Activated CD4-positive, alpha-beta T cell treated with anti-CD3 and anti-CD28 coated beads, Interleukin-2, amount 10 ng/mL, durations not matched to agents 24 days and 14 days (primary cell): Measurements from ENCODE around the gene RPS6KA5. TPM values are rescaled to one million over a fixed set of nuclear protein-coding genes. Genes with fewer than 3 reads are reported as not detected.
"Not testable (repeated sequence)": the region's sequence is repeated elsewhere in the genome, so short reads cannot be mapped to it uniquely, and the experiment has no call there.

Experiments
- DNase-seq: peaks from one replicate; pipeline ENCODE4 v3.0.0; 2022
- H3K27ac Mint-ChIP-seq: one replicate; pipeline ENCODE4 v1.8.0; 2022; ENCODE audit warnings: mild to moderate bottlenecking, mixed read lengths
- H3K27me3 Mint-ChIP-seq: one replicate; pipeline ENCODE4 v1.8.0; 2022; ENCODE audit warnings: mixed read lengths
- H3K36me3 Mint-ChIP-seq: one replicate; pipeline ENCODE4 v1.8.0; 2022; ENCODE audit warnings: low read depth, mild to moderate bottlenecking, mixed read lengths
- H3K4me1 Mint-ChIP-seq: one replicate; pipeline ENCODE4 v1.8.0; 2021; ENCODE audit warnings: mixed read lengths
- H3K4me3 Mint-ChIP-seq: one replicate; pipeline ENCODE4 v1.8.0; 2022; ENCODE audit warnings: mild to moderate bottlenecking, moderate library complexity, mixed read lengths
- H3K9me3 Mint-ChIP-seq: one replicate; pipeline ENCODE4 v1.8.0; 2021; ENCODE audit warnings: mixed read lengths
- intact Hi-C: fragments of 100-400 bp; cut with micrococcal nuclease; formaldehyde crosslinking; loops from one replicate; pipeline ENCODE4 v1.15.1; 2023
- total RNA-seq: library from RNA; stranded (reverse); gene quantifications from 2 replicates; pipeline ENCODE4 v1.2.3, GENCODE V29; 2022

Gene RPS6KA5
- total RNA-seq, 1 donor from 2014 or later: 13.8 TPM

- intact Hi-C loops, H3K4me3 Mint-ChIP-seq, DNase-seq, H3K9me3 Mint-ChIP-seq, H3K27me3 Mint-ChIP-seq: not testable (repeated sequence)
- Mint-ChIP-seq H3K36me3 (peaks cover 24% of the 10 kb centered on the region), H3K4me1 (peaks cover 70% of the 10 kb centered on the region), H3K27ac (peak overlapping the region; percentile 21)
Observed at GRCh38 chr14:91034379-91034778, 26.1 kb downstream of the RPS6KA5 start.

GRCh38 chr14:91032248-91032647 is 28.2 kb downstream of the RPS6KA5 start:
- Mint-ChIP-seq H3K27me3 (peaks cover 2% of the 10 kb centered on the region), H3K4me3 (no peak overlapping the region), H3K4me1 (peaks cover 62% of the 10 kb centered on the region), H3K36me3 (peaks cover 19% of the 10 kb centered on the region), H3K27ac (peak overlapping the region; percentile 29), H3K9me3 (no peaks in the 10 kb centered on the region)
- intact Hi-C loops: no loop called here
- no peak for DNase-seq

DNA sequence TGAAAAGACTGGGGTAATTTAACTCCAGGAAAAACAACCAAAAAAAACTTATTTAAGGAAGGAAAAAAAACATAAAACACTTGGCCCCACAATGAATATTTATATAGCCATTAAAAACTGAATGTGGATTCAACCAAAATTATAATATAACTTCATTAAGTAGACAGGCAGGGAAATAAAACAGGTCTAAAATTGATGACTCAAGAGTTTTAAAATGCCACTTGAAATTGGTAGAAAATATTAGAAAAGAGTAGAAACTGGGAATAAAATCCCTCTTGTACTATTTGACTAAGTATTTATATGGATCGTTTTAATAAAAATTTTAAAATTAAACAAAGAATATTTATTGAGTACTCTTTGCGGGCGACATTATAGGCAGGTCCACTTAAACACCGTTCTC is 28.8 kb downstream of the RPS6KA5 start:
- H3K27me3 Mint-ChIP-seq: peaks cover 2% of the 10 kb centered on the region
- no peak overlapping the region for H3K27ac Mint-ChIP-seq
- peaks cover 23% of the 10 kb centered on the region for H3K36me3 Mint-ChIP-seq
- peaks cover 61% of the 10 kb centered on the region for H3K4me1 Mint-ChIP-seq
- intact Hi-C loops: no loop called here
- no peak overlapping the region for H3K4me3 Mint-ChIP-seq
- DNase-seq: no peak
- no peaks in the 10 kb centered on the region for H3K9me3 Mint-ChIP-seq

DNA sequence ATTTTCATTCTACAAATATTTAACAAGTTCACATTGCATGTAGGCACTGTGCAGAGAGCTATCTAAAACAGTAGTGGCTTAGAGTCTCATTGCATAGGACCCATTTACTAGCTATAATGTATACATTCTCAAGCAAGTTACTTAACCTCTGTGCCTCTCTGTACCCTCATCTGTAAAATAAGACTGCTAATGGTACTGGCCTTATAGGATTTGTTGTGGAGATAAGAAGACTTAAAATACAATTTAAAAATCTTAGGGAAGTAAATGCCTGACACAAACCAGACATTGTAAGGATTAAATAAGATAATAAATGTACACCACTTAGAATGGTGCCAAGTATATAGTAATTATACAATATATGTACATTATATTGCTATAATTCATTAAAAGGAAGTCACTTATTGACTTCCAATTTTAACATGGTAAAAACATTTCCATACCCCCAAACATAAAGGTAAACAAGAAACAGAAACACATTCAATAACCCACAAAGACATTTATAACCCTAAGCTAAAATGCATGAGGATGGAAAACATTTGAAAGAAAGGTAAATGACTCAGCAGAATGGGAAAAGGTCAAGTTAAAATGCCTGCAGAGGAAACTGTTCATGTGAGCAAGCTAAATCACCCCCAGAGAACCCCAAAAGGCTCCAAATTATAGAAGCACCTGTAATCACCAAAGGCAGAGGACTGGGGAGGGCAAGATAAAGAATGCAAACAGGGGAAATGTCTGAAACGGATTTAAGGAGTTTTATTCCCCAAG is 30.8 kb downstream of the RPS6KA5 start:
- Mint-ChIP-seq H3K4me3 (peak overlapping the region; percentile 69), H3K9me3 (no peaks in the 10 kb centered on the region), H3K27me3 (peaks cover 2% of the 10 kb centered on the region), H3K4me1 (peaks cover 50% of the 10 kb centered on the region), H3K27ac (peak overlapping the region; percentile 84), H3K36me3 (peaks cover 24% of the 10 kb centered on the region)
- no peak for DNase-seq
- intact Hi-C loops: no loop called here

- peaks cover 55% of the 10 kb centered on the region for H3K4me1 Mint-ChIP-seq
- intact Hi-C loops: no loop called here
Observed at GRCh38 chr14:91027561-91027960, 32.9 kb downstream of the RPS6KA5 start.

GRCh38 chr14:91022622-91023028 is 37.8 kb downstream of the RPS6KA5 start:
- Mint-ChIP-seq H3K4me1 (peaks cover 46% of the 10 kb centered on the region), H3K27ac (peak overlapping the region; percentile 93), H3K36me3 (peaks cover 26% of the 10 kb centered on the region), H3K4me3 (peak overlapping the region; percentile 83)
- DNase-seq: peak; percentile 79
- intact Hi-C loops: loop anchor here (1.0 to 5.0 kb wide), 7 partner anchors 14 to 205 kb away; partner anchors contain the start of genes DGLUCY and RPS6KA5
- not testable (repeated sequence) for H3K27me3 Mint-ChIP-seq, H3K9me3 Mint-ChIP-seq

More at GRCh38 chr14:91027561-91027960, 32.9 kb downstream of the RPS6KA5 start:
- Mint-ChIP-seq H3K27ac (no peak overlapping the region), H3K36me3 (peaks cover 23% of the 10 kb centered on the region), H3K9me3 (no peaks in the 10 kb centered on the region), H3K27me3 (peaks cover 2% of the 10 kb centered on the region), H3K4me3 (no peak overlapping the region)
- no peak for DNase-seq

DNA sequence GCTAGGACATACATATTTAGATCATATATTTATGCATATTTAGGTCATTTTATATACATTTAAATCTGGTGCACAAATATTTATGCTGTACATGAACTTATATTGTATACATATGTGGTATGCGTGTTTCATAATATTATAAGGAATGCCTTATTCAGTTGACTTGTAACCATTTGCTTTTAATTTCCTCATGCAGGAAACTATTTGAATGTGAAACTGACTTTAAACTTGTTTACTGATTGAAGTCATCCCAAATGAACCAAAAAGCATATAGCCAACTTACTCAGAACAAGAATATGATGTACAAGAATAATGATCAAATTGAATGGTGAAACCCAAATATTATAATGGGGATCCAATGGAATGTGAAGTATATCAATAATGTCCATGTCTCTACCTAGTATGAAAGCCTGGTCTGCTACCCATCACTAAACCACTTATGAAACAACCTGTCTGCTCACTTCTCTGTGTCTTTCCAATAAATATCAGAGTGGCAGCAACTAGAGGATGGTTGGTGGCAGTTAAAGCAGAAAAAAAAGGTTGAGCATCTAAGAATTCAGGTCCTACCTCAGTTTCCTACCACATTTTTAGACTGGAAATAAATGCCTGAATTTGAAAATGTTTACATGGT is 38.3 kb downstream of the RPS6KA5 start:
- no peaks in the 10 kb centered on the region for H3K27me3 Mint-ChIP-seq
- peak overlapping the region; percentile 93 for H3K27ac Mint-ChIP-seq
- H3K36me3 Mint-ChIP-seq: peaks cover 23% of the 10 kb centered on the region
- H3K9me3 Mint-ChIP-seq: peaks cover 4% of the 10 kb centered on the region
- H3K4me1 Mint-ChIP-seq: peaks cover 41% of the 10 kb centered on the region
- intact Hi-C loops: loop anchor here (1.0 to 5.0 kb wide), 7 partner anchors 13 to 205 kb away; partner anchors contain the start of genes DGLUCY and RPS6KA5
- H3K4me3 Mint-ChIP-seq: peak overlapping the region; percentile 83
- peak; percentile 82 for DNase-seq

- peak; percentile 57 for DNase-seq
- H3K4me1 Mint-ChIP-seq: peaks cover 37% of the 10 kb centered on the region
- peak overlapping the region; percentile 19 for H3K4me3 Mint-ChIP-seq
- H3K27me3 Mint-ChIP-seq: no peaks in the 10 kb centered on the region
- intact Hi-C loops: loop anchor here (5.0 kb wide), 1 partner anchor 206 kb away; no protein-coding TSS in a partner anchor
- H3K27ac Mint-ChIP-seq: peak overlapping the region; percentile 93
- peaks cover 18% of the 10 kb centered on the region for H3K36me3 Mint-ChIP-seq
- H3K9me3 Mint-ChIP-seq: peaks cover 4% of the 10 kb centered on the region
Observed at GRCh38 chr14:91021115-91021514, 39.3 kb downstream of the RPS6KA5 start.

DNA sequence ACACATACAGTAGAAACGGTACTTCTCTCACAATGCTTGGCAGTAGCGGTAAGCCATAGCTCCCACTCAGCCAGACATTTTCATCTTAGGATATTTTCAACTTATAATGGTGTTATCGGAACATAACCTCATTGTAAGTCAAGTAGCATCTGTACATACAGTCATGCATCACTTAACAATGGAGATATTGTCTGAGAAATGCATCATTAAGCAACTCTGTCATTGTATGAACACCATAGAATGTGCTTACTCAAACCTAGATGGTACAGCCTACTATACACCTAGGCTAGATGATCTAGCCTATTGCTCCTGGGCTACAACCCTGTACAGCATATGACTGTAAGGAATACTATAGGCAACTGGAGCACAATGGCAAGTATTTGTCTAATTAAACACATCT is 40.8 kb downstream of the RPS6KA5 start:
- Mint-ChIP-seq H3K27ac (no peak overlapping the region), H3K4me1 (peaks cover 37% of the 10 kb centered on the region), H3K4me3 (no peak overlapping the region), H3K36me3 (peaks cover 14% of the 10 kb centered on the region), H3K9me3 (peaks cover 4% of the 10 kb centered on the region), H3K27me3 (no peaks in the 10 kb centered on the region)
- no peak for DNase-seq
- intact Hi-C loops: loop anchor here (5.0 kb wide), 1 partner anchor 208 kb away; no protein-coding TSS in a partner anchor

DNA sequence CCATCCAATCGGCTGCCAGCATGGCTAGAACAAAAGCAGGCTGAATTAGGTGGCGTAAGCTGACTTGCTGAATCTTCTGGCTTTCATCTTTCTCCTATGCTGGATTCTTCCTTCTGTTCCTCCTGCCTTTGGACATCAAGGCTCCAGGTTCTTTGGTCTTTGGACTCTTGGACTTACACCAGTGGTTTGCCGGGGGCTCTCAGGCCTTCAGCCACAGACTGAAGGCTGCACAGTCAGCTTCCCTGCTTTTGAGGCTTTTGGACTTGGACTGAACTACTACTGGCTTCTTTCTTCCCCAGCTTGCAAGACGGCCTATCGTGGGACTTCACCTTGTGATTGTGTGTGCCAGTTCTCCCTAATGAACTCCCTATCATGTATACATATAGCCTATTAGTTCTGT is 42.0 kb downstream of the RPS6KA5 start:
- no peak overlapping the region for H3K27ac Mint-ChIP-seq
- intact Hi-C loops: no loop called here
- peaks cover 11% of the 10 kb centered on the region for H3K36me3 Mint-ChIP-seq
- H3K9me3 Mint-ChIP-seq: peaks cover 4% of the 10 kb centered on the region
- H3K4me3 Mint-ChIP-seq: no peak overlapping the region
- H3K4me1 Mint-ChIP-seq: peaks cover 31% of the 10 kb centered on the region
- DNase-seq: peak; percentile 52
- no peaks in the 10 kb centered on the region for H3K27me3 Mint-ChIP-seq

DNA sequence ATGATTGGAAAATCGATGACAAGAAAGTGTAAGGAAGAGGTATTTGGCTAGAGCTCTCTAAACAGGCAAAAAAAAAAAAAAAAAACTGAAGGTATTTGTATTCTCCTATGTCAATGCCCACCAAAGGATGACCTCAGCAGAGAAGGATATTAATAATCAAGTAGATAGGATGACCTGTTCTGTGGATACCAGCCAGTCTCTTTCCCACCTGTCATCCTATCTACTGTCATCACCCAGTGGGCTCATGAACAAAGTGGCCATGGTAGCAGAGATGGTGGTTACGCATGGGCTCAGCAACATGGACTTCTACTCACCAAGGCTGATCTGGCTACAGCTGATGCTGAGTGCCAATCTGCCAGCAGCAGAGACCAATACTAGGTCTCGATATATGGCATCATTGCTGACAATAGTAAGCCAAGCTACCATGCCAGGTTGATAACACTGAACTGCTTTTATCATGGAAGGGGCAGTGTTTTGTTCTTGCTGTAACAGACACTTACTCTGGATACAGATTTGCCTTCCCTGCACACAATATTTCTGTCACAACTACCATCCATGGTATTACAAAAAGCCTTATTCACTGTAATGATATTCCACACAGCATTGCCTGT is 43.5 kb downstream of the RPS6KA5 start:
- H3K9me3 Mint-ChIP-seq: peaks cover 4% of the 10 kb centered on the region
- peaks cover 25% of the 10 kb centered on the region for H3K4me1 Mint-ChIP-seq
- intact Hi-C loops: no loop called here
- H3K36me3 Mint-ChIP-seq: peaks cover 11% of the 10 kb centered on the region
- peak; percentile 51 for DNase-seq
- no peaks in the 10 kb centered on the region for H3K27me3 Mint-ChIP-seq
- no peak overlapping the region for H3K27ac Mint-ChIP-seq
- H3K4me3 Mint-ChIP-seq: no peak overlapping the region

DNA sequence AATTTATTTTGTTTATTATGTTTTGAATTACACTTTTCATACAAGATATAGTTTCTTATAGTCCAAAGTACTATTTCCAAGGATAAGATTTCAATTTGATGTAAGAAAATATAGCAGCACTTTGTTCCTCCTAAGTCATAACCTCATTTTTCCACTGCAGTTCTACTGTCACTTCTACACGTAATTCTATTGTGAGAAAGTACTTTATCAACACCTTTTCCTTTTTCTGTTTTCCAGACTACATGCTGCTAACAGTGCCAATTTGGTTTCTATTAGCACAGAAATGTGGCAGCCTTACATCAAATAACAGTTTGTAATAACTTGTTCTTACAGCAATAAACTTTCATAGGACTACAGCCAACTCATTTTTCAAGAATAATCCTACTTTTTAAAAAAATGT is 45.0 kb downstream of the RPS6KA5 start:
- peaks cover 25% of the 10 kb centered on the region for H3K4me1 Mint-ChIP-seq
- H3K4me3 Mint-ChIP-seq: no peak overlapping the region
- peaks cover 15% of the 10 kb centered on the region for H3K36me3 Mint-ChIP-seq
- no peaks in the 10 kb centered on the region for H3K27me3 Mint-ChIP-seq
- DNase-seq: no peak
- H3K9me3 Mint-ChIP-seq: peaks cover 10% of the 10 kb centered on the region
- H3K27ac Mint-ChIP-seq: no peak overlapping the region
- intact Hi-C loops: no loop called here

DNA sequence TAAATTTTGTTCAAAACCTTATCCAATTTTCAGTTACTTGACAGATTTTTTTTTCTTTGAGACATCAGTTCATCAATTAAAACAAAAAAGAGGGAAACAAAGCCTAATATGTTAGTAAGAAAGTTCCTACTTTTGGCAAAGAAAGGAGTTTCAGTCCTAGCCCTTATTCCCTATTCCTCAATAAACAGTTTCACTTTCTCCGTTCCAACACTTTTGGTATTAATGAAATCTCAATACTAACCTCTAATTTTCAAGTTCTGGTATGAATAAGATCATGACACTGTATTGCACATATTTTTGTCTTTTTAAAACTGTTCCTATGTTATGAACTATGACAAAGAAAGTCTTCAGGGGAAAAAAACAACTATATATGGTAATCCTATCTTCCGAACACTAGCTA is 48.4 kb downstream of the RPS6KA5 start:
- Mint-ChIP-seq H3K27me3 (no peaks in the 10 kb centered on the region), H3K4me3 (no peak overlapping the region), H3K4me1 (peaks cover 35% of the 10 kb centered on the region), H3K9me3 (peaks cover 8% of the 10 kb centered on the region), H3K36me3 (peaks cover 7% of the 10 kb centered on the region), H3K27ac (no peak overlapping the region)
- intact Hi-C loops: no loop called here
- no peak for DNase-seq

DNA sequence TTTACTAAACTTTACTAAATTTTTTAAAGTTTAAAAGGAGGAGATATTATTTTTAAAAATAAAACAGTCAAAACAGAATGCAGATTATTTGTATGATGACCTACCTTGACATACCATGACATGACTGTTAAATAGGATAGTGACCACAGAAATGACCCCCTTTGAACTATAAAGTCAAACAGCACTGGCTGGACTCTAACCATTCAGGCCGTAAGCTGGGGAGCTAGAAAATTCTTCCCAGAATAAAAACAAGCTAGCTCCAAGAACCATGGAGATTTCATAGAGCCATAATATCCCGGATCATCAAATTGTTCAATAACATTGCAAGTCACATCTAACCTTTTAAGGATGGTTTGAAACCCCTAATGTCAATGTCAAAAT is 50.3 kb downstream of the RPS6KA5 start:
- Mint-ChIP-seq H3K9me3 (peaks cover 8% of the 10 kb centered on the region), H3K4me1 (peaks cover 38% of the 10 kb centered on the region), H3K27me3 (no peaks in the 10 kb centered on the region), H3K27ac (no peak overlapping the region), H3K4me3 (no peak overlapping the region), H3K36me3 (peaks cover 9% of the 10 kb centered on the region)
- intact Hi-C loops: no loop called here
- no peak for DNase-seq
